Caco-2 (cell line): ENCODE results near the gene UBE2E1. TPM values are rescaled to one million over a fixed set of nuclear protein-coding genes. Genes with fewer than 3 reads are reported as not detected.

Experiments
- BruUV-seq: library from RNA; stranded (reverse); fragments of 400-500 nt; replicated peaks from 2 replicates; lab custom pipeline; 2021; lab: Mats Ljungman, UMichigan
- CTCF ChIA-PET: fragments of 300-600 bp; sonication (Branson Sonifier 250); formaldehyde crosslinking; loops from one replicate; lab custom pipeline; 2022; ENCODE audit warnings: antibody characterized with exemption; lab: Charles Lee
- POLR2A ChIA-PET: fragments of 300-600 bp; sonication (Branson Sonifier 250); formaldehyde crosslinking; loops from one replicate; lab custom pipeline; 2022; ENCODE audit warnings: antibody characterized with exemption; lab: Charles Lee
- DNase-seq, 2 experiments: peaks; one replicate each; pipeline versions ENCODE4 v3.0.0 to v3.0.0-alpha.2; 2020 to 2022
- H3K27me3 ChIP-seq: replicated peaks from 2 replicates; pipeline ENCODE4 v1.6.0; 2011; ENCODE audit warnings: low read length; ENCODE audit not compliant: control insufficient read depth, insufficient read depth
- H3K36me3 ChIP-seq: 2 replicates; pipeline ENCODE4 v1.5.1; 2011; ENCODE audit warnings: low read length; ENCODE audit not compliant: control insufficient read depth, insufficient read depth
- H3K4me1 ChIP-seq: fragments of 250-450 bp; sonication (Bioruptor Pico); 2 replicates; pipeline ENCODE4 v1.5.1; 2020; ENCODE audit warnings: mild to moderate bottlenecking
- H3K4me3 ChIP-seq: 2 replicates; pipeline ENCODE4 v1.5.1; 2011; ENCODE audit warnings: low read depth, mild to moderate bottlenecking, control low read depth, low read length
- H3K9me3 ChIP-seq: fragments of 250-450 bp; sonication (Bioruptor Pico); 2 replicates; pipeline ENCODE4 v1.5.1; 2020; ENCODE audit warnings: mild to moderate bottlenecking, moderate library complexity
- H3K27ac Mint-ChIP-seq: one replicate; pipeline ENCODE4 v1.8.0; 2022; ENCODE audit warnings: mixed read lengths; ENCODE audit not compliant: unreplicated experiment
- H3K27me3 Mint-ChIP-seq: one replicate; pipeline ENCODE4 v1.8.0; 2022; ENCODE audit warnings: mixed read lengths; ENCODE audit not compliant: insufficient read depth, unreplicated experiment
- H3K36me3 Mint-ChIP-seq: one replicate; pipeline ENCODE4 v1.8.0; 2022; ENCODE audit warnings: mild to moderate bottlenecking, mixed read lengths; ENCODE audit not compliant: insufficient read depth, unreplicated experiment
- H3K4me1 Mint-ChIP-seq: one replicate; pipeline ENCODE4 v1.8.0; 2022; ENCODE audit warnings: low read depth, mixed read lengths; ENCODE audit not compliant: unreplicated experiment
- H3K4me3 Mint-ChIP-seq: one replicate; pipeline ENCODE4 v1.8.0; 2022; ENCODE audit warnings: mild to moderate bottlenecking, moderate library complexity, mixed read lengths; ENCODE audit not compliant: unreplicated experiment
- H3K9me3 Mint-ChIP-seq: one replicate; pipeline ENCODE4 v1.8.0; 2022; ENCODE audit warnings: mixed read lengths; ENCODE audit not compliant: unreplicated experiment
- intact Hi-C: fragments of 100-400 bp; cut with micrococcal nuclease; formaldehyde crosslinking; loops from one replicate; pipeline ENCODE4 v1.10.0; 2022; ENCODE audit not compliant: unreplicated experiment
- total RNA-seq: library from RNA; stranded (reverse); gene quantifications from 2 replicates; pipeline ENCODE4 v1.2.3, GENCODE V29; 2022
- TF ChIP-seq, protein P1 (sequence below), 2 experiments: fragments of 200-600 bp in 1 of 2; IDR thresholded peaks; 1 replicate in 1 of 2; 2 replicates in 1 of 2; pipeline versions ENCODE4 v1.5.1 to v1.8.0; 2011 to 2022; ENCODE audit warnings: antibody characterized with exemption in 1 of 2, control low read depth in 1 of 2, inconsistent platforms in 1 of 2, low read depth in 1 of 2, low read length in 1 of 2, mild to moderate bottlenecking in 1 of 2, moderate library complexity in 1 of 2; ENCODE audit not compliant: insufficient read depth in 1 of 2, severe bottlenecking in 1 of 2, unreplicated experiment in 1 of 2

Gene UBE2E1
- total RNA-seq, 1 experiment from 2014 or later: 104 TPM

DNA sequence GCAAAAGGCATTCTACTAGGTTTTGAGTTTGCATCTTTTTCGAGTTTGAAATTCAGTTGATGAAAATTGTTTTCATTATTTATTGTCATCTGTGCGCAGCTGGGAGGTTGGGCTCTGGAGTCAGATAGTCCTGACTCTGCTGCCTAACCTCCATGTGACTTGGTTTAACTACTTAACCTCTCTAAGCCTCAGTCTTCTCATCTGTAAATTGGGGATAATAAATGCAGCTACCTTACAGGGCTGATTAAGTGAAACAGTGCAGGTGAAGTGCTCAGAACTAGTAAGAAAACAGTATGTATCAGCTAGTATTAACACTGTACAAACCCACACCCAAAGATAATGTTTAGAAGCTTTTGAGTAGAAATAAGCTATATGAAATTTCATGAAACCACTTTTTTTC, 14.1 kb upstream of the UBE2E1 start:
- H3K36me3 ChIP-seq: no peaks in the 10 kb centered on the region
- ChIA-PET POLR2A (no interaction called here), CTCF (no interaction called here)
- no TSS peak for BruUV-seq
- no peaks in the 10 kb centered on the region for H3K27me3 ChIP-seq
- Mint-ChIP-seq H3K36me3 (no peaks in the 10 kb centered on the region), H3K4me3 (no peak overlapping the region), H3K27me3 (no peaks in the 10 kb centered on the region), H3K4me1 (no peaks in the 10 kb centered on the region), H3K9me3 (no peaks in the 10 kb centered on the region), H3K27ac (no peak overlapping the region)
- H3K4me1 ChIP-seq: peaks cover 3% of the 10 kb centered on the region; the same call in 1 of the 2 replicates
- H3K9me3 ChIP-seq: no peaks in the 10 kb centered on the region
- no peak for DNase-seq
- H3K4me3 ChIP-seq: no peak overlapping the region
- intact Hi-C loops: no loop called here
- TF ChIP-seq, protein P1, sequence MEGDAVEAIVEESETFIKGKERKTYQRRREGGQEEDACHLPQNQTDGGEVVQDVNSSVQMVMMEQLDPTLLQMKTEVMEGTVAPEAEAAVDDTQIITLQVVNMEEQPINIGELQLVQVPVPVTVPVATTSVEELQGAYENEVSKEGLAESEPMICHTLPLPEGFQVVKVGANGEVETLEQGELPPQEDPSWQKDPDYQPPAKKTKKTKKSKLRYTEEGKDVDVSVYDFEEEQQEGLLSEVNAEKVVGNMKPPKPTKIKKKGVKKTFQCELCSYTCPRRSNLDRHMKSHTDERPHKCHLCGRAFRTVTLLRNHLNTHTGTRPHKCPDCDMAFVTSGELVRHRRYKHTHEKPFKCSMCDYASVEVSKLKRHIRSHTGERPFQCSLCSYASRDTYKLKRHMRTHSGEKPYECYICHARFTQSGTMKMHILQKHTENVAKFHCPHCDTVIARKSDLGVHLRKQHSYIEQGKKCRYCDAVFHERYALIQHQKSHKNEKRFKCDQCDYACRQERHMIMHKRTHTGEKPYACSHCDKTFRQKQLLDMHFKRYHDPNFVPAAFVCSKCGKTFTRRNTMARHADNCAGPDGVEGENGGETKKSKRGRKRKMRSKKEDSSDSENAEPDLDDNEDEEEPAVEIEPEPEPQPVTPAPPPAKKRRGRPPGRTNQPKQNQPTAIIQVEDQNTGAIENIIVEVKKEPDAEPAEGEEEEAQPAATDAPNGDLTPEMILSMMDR (IDR thresholded peaks at IDR 0.05; ENCODE audit: insufficient read depth in 1 of 2, low read depth in 1 of 2, low read length in 1 of 2, severe bottlenecking in 1 of 2, unreplicated experiment in 1 of 2): no peak

DNA sequence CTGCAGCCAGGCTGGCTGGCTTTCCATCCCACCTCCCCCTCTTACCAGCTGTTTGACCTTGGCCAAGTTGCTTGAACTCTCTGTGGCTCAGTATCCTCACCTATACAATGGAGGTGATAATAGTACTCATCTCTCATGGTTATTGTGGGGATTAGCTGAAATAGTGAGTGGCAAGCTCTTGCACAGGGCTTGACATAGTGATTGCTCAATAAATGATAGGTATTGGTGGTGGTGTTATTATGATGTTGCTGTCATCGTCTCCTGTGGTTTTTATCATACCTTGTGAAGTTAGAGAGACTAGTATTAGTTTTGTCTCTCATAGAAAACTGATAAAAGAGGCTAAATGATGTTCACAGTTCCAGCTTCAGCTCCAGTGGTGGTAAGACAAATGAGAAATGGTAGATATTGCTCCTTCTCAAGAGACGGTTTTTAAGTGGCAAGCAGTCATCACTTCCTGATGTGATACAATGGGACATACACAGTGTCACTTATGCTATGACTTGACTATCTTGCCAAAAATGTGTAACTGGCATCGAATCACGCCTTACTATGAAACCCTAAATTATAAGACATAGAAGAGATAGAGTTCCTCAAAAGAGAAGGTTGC, 12.1 kb upstream of the UBE2E1 start:
- CTCF ChIA-PET: no interaction called here
- H3K4me3 Mint-ChIP-seq: no peak overlapping the region
- BruUV-seq: no TSS peak
- no peak for DNase-seq
- TF ChIP-seq, protein P1 (IDR thresholded peaks at IDR 0.05; ENCODE audit: insufficient read depth in 1 of 2, low read depth in 1 of 2, low read length in 1 of 2, severe bottlenecking in 1 of 2, unreplicated experiment in 1 of 2): no peak
- Histone ChIP-seq H3K9me3 (no peaks in the 10 kb centered on the region), H3K4me3 (no peak overlapping the region), H3K4me1 (peaks cover 3% of the 10 kb centered on the region; the same call in 1 of the 2 replicates), H3K27me3 (no peaks in the 10 kb centered on the region), H3K36me3 (no peaks in the 10 kb centered on the region)
- no peaks in the 10 kb centered on the region for H3K36me3 Mint-ChIP-seq
- H3K27ac Mint-ChIP-seq: no peak overlapping the region
- no peaks in the 10 kb centered on the region for H3K9me3 Mint-ChIP-seq
- POLR2A ChIA-PET: no interaction called here
- H3K27me3 Mint-ChIP-seq: no peaks in the 10 kb centered on the region
- no peaks in the 10 kb centered on the region for H3K4me1 Mint-ChIP-seq
- intact Hi-C loops: no loop called here

DNA sequence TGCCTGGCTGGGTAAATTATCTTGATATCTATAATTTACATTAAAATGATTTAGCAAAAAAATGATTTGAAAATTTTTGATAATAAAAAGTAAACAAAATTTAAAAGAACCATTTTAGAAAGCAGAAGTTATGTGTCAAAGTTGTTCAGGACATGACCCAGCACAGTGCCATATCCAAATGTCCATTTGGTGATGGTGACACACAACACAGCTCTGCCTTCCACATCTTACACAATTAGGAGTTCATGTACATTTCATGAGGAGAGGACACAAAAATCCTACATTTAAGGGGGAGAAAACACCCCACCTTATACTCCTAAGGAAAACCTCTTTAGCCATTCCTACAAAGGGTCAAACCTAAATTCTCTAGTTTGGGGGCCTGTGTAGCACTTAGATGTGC, 10.7 kb upstream of the UBE2E1 start:
- TF ChIP-seq, protein P1 (IDR thresholded peaks at IDR 0.05; ENCODE audit: insufficient read depth in 1 of 2, low read depth in 1 of 2, low read length in 1 of 2, severe bottlenecking in 1 of 2, unreplicated experiment in 1 of 2): no peak
- no TSS peak for BruUV-seq
- no peaks in the 10 kb centered on the region for H3K9me3 Mint-ChIP-seq
- no peak overlapping the region for H3K27ac Mint-ChIP-seq
- DNase-seq: no peak
- intact Hi-C loops: no loop called here
- H3K4me1 Mint-ChIP-seq: no peaks in the 10 kb centered on the region
- no peaks in the 10 kb centered on the region for H3K36me3 Mint-ChIP-seq
- Histone ChIP-seq H3K9me3 (no peaks in the 10 kb centered on the region), H3K36me3 (no peaks in the 10 kb centered on the region), H3K27me3 (no peaks in the 10 kb centered on the region), H3K4me3 (no peak overlapping the region), H3K4me1 (no peaks in the 10 kb centered on the region)
- ChIA-PET CTCF (no interaction called here), POLR2A (no interaction called here)
- H3K4me3 Mint-ChIP-seq: no peak overlapping the region
- H3K27me3 Mint-ChIP-seq: no peaks in the 10 kb centered on the region
